Spleen (tissue), 7 donors: ENCODE data around the gene ERBIN.

Experiments
- POLR2A ChIP-seq, 3 donors: fragments of 450-650 bp; IDR thresholded peaks; one replicate each; pipeline ENCODE4 v1.5.1; 2017; ENCODE audit warnings: antibody characterized with exemption in 3 of 3, mild to moderate bottlenecking in 1 of 3
- POLR2AphosphoS5 ChIP-seq, 3 donors: sonication (generic); formaldehyde crosslinking; IDR thresholded peaks; one replicate each; pipeline ENCODE4 v1.5.1; 2017; ENCODE audit warnings: antibody characterized with exemption in 3 of 3
- TF ChIP-seq, protein P1 (sequence below), 11 experiments: fragments of 200-600 bp in 7 of 11; fragments of 450-650 bp in 4 of 11; sonication (generic) in 4 of 11; IDR thresholded peaks in 8 of 11; conservative IDR thresholded peaks in 3 of 11; 1 replicate in 7 of 11; 2 replicates in 4 of 11; pipeline versions ENCODE4 v1.4.0 to v1.8.0; 2016 to 2021; ENCODE audit warnings: antibody characterized with exemption in 11 of 11, inconsistent platforms in 4 of 11, mild to moderate bottlenecking in 1 of 11
- donor health status: DM: no; HTN: no; CAD: no; lungs with moderate emphysema.
- donor health status: DM: no; HTN: no; CAD: no.
- donor health status: DM: no; HTN: no; CAD: no.

- TF ChIP-seq, protein P1, sequence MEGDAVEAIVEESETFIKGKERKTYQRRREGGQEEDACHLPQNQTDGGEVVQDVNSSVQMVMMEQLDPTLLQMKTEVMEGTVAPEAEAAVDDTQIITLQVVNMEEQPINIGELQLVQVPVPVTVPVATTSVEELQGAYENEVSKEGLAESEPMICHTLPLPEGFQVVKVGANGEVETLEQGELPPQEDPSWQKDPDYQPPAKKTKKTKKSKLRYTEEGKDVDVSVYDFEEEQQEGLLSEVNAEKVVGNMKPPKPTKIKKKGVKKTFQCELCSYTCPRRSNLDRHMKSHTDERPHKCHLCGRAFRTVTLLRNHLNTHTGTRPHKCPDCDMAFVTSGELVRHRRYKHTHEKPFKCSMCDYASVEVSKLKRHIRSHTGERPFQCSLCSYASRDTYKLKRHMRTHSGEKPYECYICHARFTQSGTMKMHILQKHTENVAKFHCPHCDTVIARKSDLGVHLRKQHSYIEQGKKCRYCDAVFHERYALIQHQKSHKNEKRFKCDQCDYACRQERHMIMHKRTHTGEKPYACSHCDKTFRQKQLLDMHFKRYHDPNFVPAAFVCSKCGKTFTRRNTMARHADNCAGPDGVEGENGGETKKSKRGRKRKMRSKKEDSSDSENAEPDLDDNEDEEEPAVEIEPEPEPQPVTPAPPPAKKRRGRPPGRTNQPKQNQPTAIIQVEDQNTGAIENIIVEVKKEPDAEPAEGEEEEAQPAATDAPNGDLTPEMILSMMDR (IDR thresholded peaks at IDR 0.05 in 8 of 11, conservative IDR thresholded peaks at IDR 0.05 in 3 of 11) = no peak
- no peak for TF ChIP-seq POLR2A (IDR thresholded peaks at IDR 0.05)
- no peak for TF ChIP-seq POLR2AphosphoS5 (IDR thresholded peaks at IDR 0.05)
Observed at GRCh38 chr5:65970481-65971367, 44.3 kb downstream of the ERBIN start.
